GM12801 (cell line): ENCODE results near the gene GALNT5.

Experiments
- TF ChIP-seq, protein P1 (sequence below): IDR thresholded peaks from one replicate; pipeline ENCODE4 v1.5.1; 2011; ENCODE audit warnings: control low read depth; ENCODE audit not compliant: insufficient read length; ENCODE audit errors: extremely low read depth

The GALNT5 gene

DNA sequence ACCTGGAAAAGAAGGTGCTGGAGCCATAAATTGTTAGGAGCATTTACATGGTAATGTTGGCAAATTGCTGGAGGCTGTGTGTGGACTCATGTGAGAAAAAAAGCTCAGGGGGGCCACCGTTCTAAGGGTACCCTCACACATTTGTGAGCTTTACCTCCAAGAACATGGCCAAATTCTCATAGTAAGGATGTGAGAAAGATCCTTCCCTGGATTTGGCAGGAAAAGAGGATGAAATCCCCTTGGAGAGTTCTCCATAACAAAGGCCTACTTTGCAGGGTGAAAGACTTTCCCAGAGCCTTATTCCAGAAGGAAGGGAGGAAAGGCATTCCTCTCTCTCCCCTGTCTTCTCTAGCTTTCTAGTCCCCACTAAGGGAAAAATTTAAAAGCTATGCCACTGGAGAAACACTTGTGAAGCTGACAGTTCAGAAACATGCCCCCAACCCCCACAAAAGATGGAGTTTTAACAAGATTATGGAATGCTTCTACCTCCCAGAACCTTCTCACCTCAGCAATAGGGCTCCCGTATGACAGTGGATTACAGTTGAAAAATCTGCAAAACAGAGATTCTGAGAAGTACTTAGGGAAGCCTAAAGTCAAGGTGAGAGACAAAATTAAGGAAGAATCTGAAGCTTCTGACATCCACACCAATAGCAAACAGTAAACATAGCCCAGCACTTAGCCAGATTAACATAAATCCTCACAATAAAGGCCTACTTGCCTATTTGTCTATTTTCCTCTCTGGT is 88.3 kb downstream of the GALNT5 start:
- TF ChIP-seq, protein P1, sequence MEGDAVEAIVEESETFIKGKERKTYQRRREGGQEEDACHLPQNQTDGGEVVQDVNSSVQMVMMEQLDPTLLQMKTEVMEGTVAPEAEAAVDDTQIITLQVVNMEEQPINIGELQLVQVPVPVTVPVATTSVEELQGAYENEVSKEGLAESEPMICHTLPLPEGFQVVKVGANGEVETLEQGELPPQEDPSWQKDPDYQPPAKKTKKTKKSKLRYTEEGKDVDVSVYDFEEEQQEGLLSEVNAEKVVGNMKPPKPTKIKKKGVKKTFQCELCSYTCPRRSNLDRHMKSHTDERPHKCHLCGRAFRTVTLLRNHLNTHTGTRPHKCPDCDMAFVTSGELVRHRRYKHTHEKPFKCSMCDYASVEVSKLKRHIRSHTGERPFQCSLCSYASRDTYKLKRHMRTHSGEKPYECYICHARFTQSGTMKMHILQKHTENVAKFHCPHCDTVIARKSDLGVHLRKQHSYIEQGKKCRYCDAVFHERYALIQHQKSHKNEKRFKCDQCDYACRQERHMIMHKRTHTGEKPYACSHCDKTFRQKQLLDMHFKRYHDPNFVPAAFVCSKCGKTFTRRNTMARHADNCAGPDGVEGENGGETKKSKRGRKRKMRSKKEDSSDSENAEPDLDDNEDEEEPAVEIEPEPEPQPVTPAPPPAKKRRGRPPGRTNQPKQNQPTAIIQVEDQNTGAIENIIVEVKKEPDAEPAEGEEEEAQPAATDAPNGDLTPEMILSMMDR = no peak

DNA sequence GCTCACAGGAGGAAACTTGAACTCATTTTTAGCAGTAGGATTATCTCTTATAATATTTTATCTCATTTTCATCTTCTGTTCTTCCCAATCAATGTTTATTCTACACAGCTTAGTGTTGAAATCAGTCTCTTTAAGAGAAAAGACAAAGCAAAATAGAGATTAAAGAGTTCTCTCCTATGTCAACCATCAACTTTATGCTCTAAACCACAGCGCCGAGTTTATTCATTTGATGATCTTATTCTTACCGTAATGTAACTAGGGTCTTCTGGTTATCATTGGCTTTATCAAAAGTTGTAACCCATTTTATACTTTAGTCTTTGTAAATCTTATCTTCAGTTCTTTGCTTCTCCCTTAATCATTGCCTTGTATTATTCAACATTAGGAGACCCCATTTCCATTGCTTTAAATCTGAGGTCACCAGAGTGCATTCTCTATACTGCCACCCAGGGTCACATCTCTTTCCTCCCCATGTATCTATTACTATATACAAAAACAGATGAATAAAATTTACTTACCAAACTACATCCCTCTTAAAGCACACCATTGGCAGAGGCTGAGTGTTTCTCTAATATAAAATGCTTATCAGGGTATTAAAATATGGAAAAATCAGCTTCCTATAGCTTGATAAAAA is 90.9 kb downstream of the GALNT5 start:
- TF ChIP-seq, protein P1 = no peak

DNA sequence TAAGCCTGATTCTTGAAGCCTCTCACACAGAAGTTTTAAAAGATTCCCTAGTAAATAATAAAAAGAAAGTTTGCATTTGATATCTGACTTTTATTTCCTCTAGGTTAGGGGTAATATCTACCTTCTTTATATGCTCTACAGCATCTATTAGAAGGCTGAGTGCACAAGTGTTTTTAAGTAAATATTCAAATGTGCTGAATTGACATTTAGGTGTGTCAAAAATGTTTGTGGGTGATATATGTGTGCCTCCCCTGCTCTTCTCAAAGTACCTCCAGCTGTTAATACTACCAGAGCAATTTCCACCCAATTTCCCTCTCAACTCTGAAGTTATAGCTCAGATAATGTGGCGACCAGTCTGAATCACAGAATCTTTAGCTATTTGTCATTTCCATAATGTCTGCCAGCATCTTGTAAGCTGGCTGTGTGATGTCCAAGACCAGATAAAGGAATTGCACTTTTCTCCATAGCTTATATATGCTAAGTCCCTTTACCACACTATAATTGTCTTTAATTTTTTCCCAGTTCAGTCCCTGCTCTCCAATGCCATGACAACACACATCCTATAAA is 92.5 kb downstream of the GALNT5 start:
- TF ChIP-seq, protein P1 = no peak

DNA sequence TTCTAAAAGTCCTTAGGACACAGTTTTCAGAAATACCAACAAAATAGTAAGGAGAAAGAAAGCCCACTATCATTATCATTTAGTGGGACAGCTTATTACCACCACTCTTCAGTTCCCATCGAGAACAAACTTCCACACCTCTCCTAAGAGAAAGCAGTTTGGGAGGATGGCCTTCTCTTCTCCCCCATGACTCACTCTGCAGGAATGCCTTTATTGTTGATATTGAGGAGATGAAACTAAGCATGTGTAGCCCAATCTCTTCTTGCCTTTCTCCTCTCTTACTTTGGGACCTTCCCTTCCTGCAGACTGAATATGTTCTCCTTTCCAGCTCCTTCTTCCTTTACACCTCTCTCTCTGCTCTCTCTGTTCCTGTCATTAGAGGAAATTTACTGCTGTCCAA is 98.1 kb downstream of the GALNT5 start:
- TF ChIP-seq, protein P1 = no peak

DNA sequence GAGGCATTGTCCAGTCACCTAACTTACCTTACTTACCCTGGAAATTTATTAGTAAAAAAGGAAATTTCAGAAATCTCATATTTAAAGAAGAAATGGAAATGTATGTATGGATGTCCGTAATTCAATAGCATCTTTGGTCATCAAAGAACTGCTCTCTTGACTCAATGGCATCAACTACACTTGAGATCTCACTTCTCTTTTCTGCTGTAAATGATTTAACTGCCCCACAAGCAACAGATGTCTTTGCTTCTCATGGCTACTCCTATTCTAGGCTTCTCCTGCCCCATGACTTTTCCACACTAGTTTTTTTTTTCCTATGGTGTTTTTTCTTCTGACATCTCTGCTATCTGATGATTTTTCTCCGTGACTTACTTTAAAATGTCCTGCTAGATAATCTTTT is 102.1 kb downstream of the GALNT5 start:
- TF ChIP-seq, protein P1 = no peak

DNA sequence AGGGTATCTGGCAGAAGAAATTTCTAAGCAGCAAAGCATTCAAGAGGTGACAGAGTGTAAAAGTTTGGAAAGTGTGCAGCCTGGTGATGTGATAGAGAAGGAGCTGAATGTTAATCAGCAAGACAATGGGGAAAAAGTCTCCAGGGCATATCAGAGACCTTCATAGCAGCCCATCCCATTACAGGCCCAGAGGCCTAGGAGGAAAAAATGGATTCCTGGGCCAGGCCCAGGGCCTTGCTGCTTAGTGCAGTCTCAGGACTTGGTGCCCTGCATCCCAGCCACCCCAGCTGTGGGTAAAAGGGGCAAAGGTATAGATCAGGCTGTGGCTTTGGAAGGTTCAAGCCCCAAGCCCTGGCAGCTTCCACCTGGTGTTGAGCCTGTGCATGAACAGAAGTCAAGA is 104.0 kb downstream of the GALNT5 start:
- TF ChIP-seq, protein P1 = no peak

DNA sequence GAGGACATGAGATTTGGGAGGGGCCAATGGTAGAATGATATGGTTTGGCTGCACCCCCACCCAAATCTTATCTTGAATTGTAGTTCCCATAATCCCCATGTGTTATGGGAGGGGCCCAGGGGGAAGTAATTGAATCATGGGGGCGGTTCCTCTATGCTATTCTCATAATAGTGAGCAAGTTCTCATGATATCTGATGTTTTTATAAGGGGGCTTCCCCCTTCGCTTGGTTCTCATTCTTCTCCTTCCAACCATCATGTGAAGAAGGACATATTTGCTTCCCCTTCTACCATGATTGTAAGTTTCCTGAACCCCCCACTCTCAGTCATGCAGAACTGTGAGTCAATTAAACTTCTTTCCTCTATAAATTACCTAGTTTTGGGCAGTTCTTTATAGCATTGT is 105.1 kb downstream of the GALNT5 start:
- TF ChIP-seq, protein P1 = no peak
